ENCODE measurements around the gene TBCK. TPM values are rescaled to one million over a fixed set of nuclear protein-coding genes. Genes with fewer than 3 reads are reported as not detected.

TBCK gene
- total RNA-seq, 1 experiment from 2014 or later, result 22.3 TPM

DNA sequence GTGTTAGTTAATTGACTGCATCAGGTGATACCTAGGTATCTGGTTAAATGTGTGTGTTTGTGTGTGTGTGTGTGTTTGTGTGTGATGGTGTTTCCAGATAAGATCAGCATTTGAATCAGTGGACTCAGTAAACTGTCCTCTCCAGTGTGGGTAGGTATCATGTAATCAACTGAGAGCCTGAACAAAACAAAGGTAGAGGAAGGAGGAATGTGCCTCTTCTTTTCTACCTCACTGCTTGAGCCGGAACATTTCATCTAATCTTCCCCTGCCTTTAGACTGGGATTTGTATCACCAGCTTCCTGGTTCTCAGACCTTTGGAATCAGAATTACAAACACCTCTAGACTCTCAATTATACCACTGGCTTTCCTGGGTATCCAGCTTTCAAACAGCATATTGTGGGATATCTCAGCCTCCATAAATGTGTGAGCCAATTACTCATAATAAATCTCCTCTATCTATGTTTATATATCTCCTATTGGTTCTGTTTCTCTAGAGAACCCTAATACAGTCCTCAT lies 120.5 kb downstream of the TBCK start:
- H3K9ac ChIP-seq (ENCODE audit: low read length), result no peak overlapping the region
- no peaks in the 10 kb centered on the region for H3K9me2 ChIP-seq (ENCODE audit: insufficient read depth)
- H3K79me2 ChIP-seq (ENCODE audit: insufficient read depth, low read length), result no peaks in the 10 kb centered on the region
- H3K27me3 ChIP-seq (ENCODE audit: insufficient read depth, low read length), result no peaks in the 10 kb centered on the region
- ChIA-PET RAD21 (ENCODE audit: low non-redundant PET in 1 of 2, low total read pairs in 2 of 2, uncharacterized antibody in 2 of 2, unreplicated experiment in 2 of 2) (no interaction called here), CTCF (no interaction called here), POLR2A (no interaction called here)
- no peaks in the 10 kb centered on the region for H3K36me3 ChIP-seq (ENCODE audit: control insufficient read depth in 1 of 2, insufficient read depth in 2 of 2, low read length in 2 of 2)
- H2AFZ ChIP-seq (ENCODE audit: low read depth, low read length, poor library complexity, severe bottlenecking), result no peak overlapping the region
- H4K20me1 ChIP-seq (ENCODE audit: insufficient read depth), result no peaks in the 10 kb centered on the region; the same call in 1 of the 2 replicates
- no peaks in the 10 kb centered on the region for H3K9me3 ChIP-seq (ENCODE audit: control insufficient read depth in 1 of 2, insufficient read depth in 1 of 2, low read depth in 1 of 2, low read length in 2 of 2)
- intact Hi-C loops (cut with micrococcal nuclease), result no loop called here
- no peak overlapping the region for H3K27ac ChIP-seq (ENCODE audit: low read depth, low read length)
- no TSS peak for BruUV-seq (replicated peaks)
- no peak for ATAC-seq
- DNase-seq (ENCODE audit: low read depth, low spot score), result no peak
- TF ChIP-seq TCF7L2 (IDR thresholded peaks at IDR 0.05; ENCODE audit: borderline replicate concordance, extremely low read depth, insufficient read depth, insufficient read length) (no peak), SP1 (IDR thresholded peaks at IDR 0.05; ENCODE audit: low read depth) (no peak), CTCF (IDR thresholded peaks at IDR 0.05 in 2 of 3, conservative IDR thresholded peaks at IDR 0.05 in 1 of 3; ENCODE audit: borderline replicate concordance in 1 of 3, insufficient read depth in 1 of 3, low read depth in 2 of 3, low read length in 2 of 3) (no peak), MAX (IDR thresholded peaks at IDR 0.05) (no peak), POLR2AphosphoS5 (IDR thresholded peaks at IDR 0.05; ENCODE audit: low read depth, low read length) (no peak), REST (IDR thresholded peaks at IDR 0.05; ENCODE audit: low read depth) (no peak), SRF (IDR thresholded peaks at IDR 0.05; ENCODE audit: low read depth) (no peak), POLR2A (IDR thresholded peaks at IDR 0.05; ENCODE audit: borderline replicate concordance, extremely low read depth, insufficient read depth, insufficient read length) (no peak), RAD21 (IDR thresholded peaks at IDR 0.05; ENCODE audit: low read depth) (no peak), ZFX (IDR thresholded peaks at IDR 0.05) (no peak), JUND (IDR thresholded peaks at IDR 0.05) (no peak)
- no peak overlapping the region for H3K4me2 ChIP-seq (ENCODE audit: low read length)
- no peaks in the 10 kb centered on the region for H3K4me1 ChIP-seq (ENCODE audit: control insufficient read depth in 1 of 2, insufficient read depth in 2 of 2, low read length in 2 of 2)
- no peak overlapping the region for H3K4me3 ChIP-seq (replicated peaks in 1 of 2; ENCODE audit: low read depth in 1 of 2, low read length in 2 of 2)
